ENCODE data around the gene ARHGAP4.
A peak's percentile ranks its signal among the peaks of the same experiment; 100 is the strongest.

The ARHGAP4 gene

GRCh38 chrX:153878345-153878744 lies 47.7 kb downstream of the ARHGAP4 start:
- no peaks in the 10 kb centered on the region for H3K9me3 ChIP-seq
- H3K36me3 ChIP-seq: peaks cover 4% of the 10 kb centered on the region; the same call in 1 of the 2 replicates
- no peaks in the 10 kb centered on the region for H3K27me3 ChIP-seq
- peaks cover 45% of the 10 kb centered on the region for H3K4me1 ChIP-seq
- no peak for DNase-seq
- H3K4me3 ChIP-seq (ENCODE audit: low read depth, low read length): peak overlapping the region; percentile 44
- TF ChIP-seq CTCF (IDR thresholded peaks at IDR 0.05; ENCODE audit: low read depth, low read length): no peak

- DNase-seq: no peak
- Histone ChIP-seq H3K27me3 (no peaks in the 10 kb centered on the region), H3K36me3 (peaks cover 10% of the 10 kb centered on the region), H3K4me1 (peaks cover 47% of the 10 kb centered on the region), H3K4me3 (ENCODE audit: low read depth, low read length) (no peak overlapping the region), H3K9me3 (no peaks in the 10 kb centered on the region)
- TF ChIP-seq CTCF (IDR thresholded peaks at IDR 0.05; ENCODE audit: low read depth, low read length): no peak
Observed at GRCh38 chrX:153877571-153878261, 48.3 kb downstream of the ARHGAP4 start.

- no peak for DNase-seq
- no peaks in the 10 kb centered on the region for H3K27me3 ChIP-seq
- no peak for TF ChIP-seq CTCF (IDR thresholded peaks at IDR 0.05; ENCODE audit: low read depth, low read length)
- peaks cover 18% of the 10 kb centered on the region for H3K36me3 ChIP-seq
- H3K9me3 ChIP-seq: no peaks in the 10 kb centered on the region
- H3K4me3 ChIP-seq (ENCODE audit: low read depth, low read length): peak overlapping the region; percentile 84
- peaks cover 45% of the 10 kb centered on the region for H3K4me1 ChIP-seq
Observed at GRCh38 chrX:153876112-153876491, 50.0 kb downstream of the ARHGAP4 start.

GRCh38 chrX:153875391-153876111 lies 50.5 kb downstream of the ARHGAP4 start:
- peak; percentile 84 for DNase-seq
- Histone ChIP-seq H3K4me3 (ENCODE audit: low read depth, low read length) (peak overlapping the region; percentile 84), H3K9me3 (no peaks in the 10 kb centered on the region), H3K4me1 (peaks cover 43% of the 10 kb centered on the region), H3K36me3 (peaks cover 21% of the 10 kb centered on the region), H3K27me3 (no peaks in the 10 kb centered on the region)
- no peak for TF ChIP-seq CTCF (IDR thresholded peaks at IDR 0.05; ENCODE audit: low read depth, low read length)

GRCh38 chrX:153874366-153875125 lies 51.5 kb downstream of the ARHGAP4 start:
- H3K27me3 ChIP-seq: no peaks in the 10 kb centered on the region
- H3K9me3 ChIP-seq: no peaks in the 10 kb centered on the region
- TF ChIP-seq CTCF (IDR thresholded peaks at IDR 0.05; ENCODE audit: low read depth, low read length): no peak
- peaks cover 31% of the 10 kb centered on the region for H3K36me3 ChIP-seq
- H3K4me1 ChIP-seq: peaks cover 33% of the 10 kb centered on the region
- DNase-seq: no peak
- peak overlapping the region; percentile 84 for H3K4me3 ChIP-seq (ENCODE audit: low read depth, low read length)
